HEK293 (cell line): ENCODE results near the gene TYROBP.

Source experiments
- CTCF ChIA-PET: fragments of 350-600 bp; formaldehyde crosslinking; extraction: SDS; loops from one replicate; lab custom pipeline; 2021; ENCODE audit warnings: antibody characterized with exemption; lab: Yijun Ruan, JAX
- POLR2A ChIA-PET: fragments of 300-600 bp; formaldehyde crosslinking; extraction: SDS; loops from one replicate; lab custom pipeline; 2020; ENCODE audit warnings: antibody characterized with exemption, inconsistent platforms; lab: Yijun Ruan, JAX
- H3K27ac ChIP-seq: fragments of 200-500 bp; sonication (Bioruptor generic); 2 replicates; pipeline ENCODE4 v1.5.1; 2014; ENCODE audit warnings: low read depth, low read length, control low read depth, inconsistent platforms; ENCODE audit errors: extremely low read depth
- H3K36me3 ChIP-seq, 2 experiments: fragments of 200-500 bp in 1 of 2; sonication (Bioruptor generic) in 1 of 2; 1 replicate in 1 of 2; 2 replicates in 1 of 2; pipeline ENCODE4 v1.5.1; 2014 to 2017; ENCODE audit warnings: inconsistent platforms in 2 of 2, low read length in 2 of 2; ENCODE audit not compliant: control insufficient read depth in 2 of 2, insufficient read depth in 1 of 2
- H3K4me1 ChIP-seq: fragments of 200-500 bp; sonication (Bioruptor generic); 2 replicates; pipeline ENCODE4 v1.5.1; 2014; ENCODE audit warnings: mild to moderate bottlenecking, low read length, inconsistent platforms; ENCODE audit not compliant: control insufficient read depth, insufficient read depth
- H3K4me3 ChIP-seq: 2 replicates; pipeline ENCODE4 v1.5.1; 2011; ENCODE audit warnings: low read depth, mild to moderate bottlenecking, control low read depth, low read length, moderate library complexity
- H3K9me3 ChIP-seq: fragments of 200-500 bp; sonication (Bioruptor generic); 2 replicates; pipeline ENCODE4 v1.5.1; 2014; ENCODE audit warnings: low read depth, low read length, inconsistent platforms; ENCODE audit not compliant: control insufficient read depth, insufficient read depth
- BCL6B ChIP-seq: fragments of 450-650 bp; formaldehyde crosslinking; IDR thresholded peaks from 2 replicates; pipeline ENCODE4 v1.5.1; 2017; ENCODE audit warnings: missing biosample characterization, missing genetic modification characterization
- GLIS1 ChIP-seq: fragments of 450-650 bp; formaldehyde crosslinking; IDR thresholded peaks from 2 replicates; pipeline ENCODE4 v1.5.1; 2016; ENCODE audit warnings: missing biosample characterization, missing genetic modification characterization
- HOXA7 ChIP-seq: sonication (generic); formaldehyde crosslinking; IDR thresholded peaks from 2 replicates; pipeline ENCODE4 v1.8.1; 2022; ENCODE audit warnings: missing genetic modification reagents, borderline replicate concordance
- KLF17 ChIP-seq: fragments of 450-650 bp; formaldehyde crosslinking; IDR thresholded peaks from 2 replicates; pipeline ENCODE4 v1.5.1; 2016; ENCODE audit warnings: missing biosample characterization, missing genetic modification characterization
- KLF9 ChIP-seq: fragments of 450-650 bp; formaldehyde crosslinking; IDR thresholded peaks from 2 replicates; pipeline ENCODE4 v1.5.1; 2016; ENCODE audit warnings: missing biosample characterization, missing genetic modification characterization, low read depth
- SALL2 ChIP-seq: fragments of 450-650 bp; formaldehyde crosslinking; IDR thresholded peaks from 2 replicates; pipeline ENCODE4 v1.5.0; 2017; ENCODE audit warnings: missing biosample characterization, mild to moderate bottlenecking, missing genetic modification characterization, borderline replicate concordance
- SCRT1 ChIP-seq: fragments of 450-650 bp; formaldehyde crosslinking; IDR thresholded peaks from 2 replicates; pipeline ENCODE4 v1.5.1; 2016; ENCODE audit warnings: missing biosample characterization, missing genetic modification characterization, borderline replicate concordance
- YY1 ChIP-seq: fragments of 450-650 bp; formaldehyde crosslinking; IDR thresholded peaks from 2 replicates; pipeline ENCODE4 v1.5.1; 2018; ENCODE audit warnings: missing biosample characterization, missing genetic modification characterization
- ZBTB44 ChIP-seq: fragments of 450-650 bp; IDR thresholded peaks from 2 replicates; pipeline ENCODE4 v1.5.1; 2018; ENCODE audit warnings: missing biosample characterization, mild to moderate bottlenecking, missing genetic modification characterization
- ZEB2 ChIP-seq: fragments of 450-650 bp; formaldehyde crosslinking; IDR thresholded peaks from 2 replicates; pipeline ENCODE4 v1.5.1; 2016; ENCODE audit warnings: missing biosample characterization, missing genetic modification characterization
- ZNF133 ChIP-seq: fragments of 450-650 bp; formaldehyde crosslinking; IDR thresholded peaks from 2 replicates; pipeline ENCODE4 v1.5.1; 2016; ENCODE audit warnings: missing biosample characterization, missing genetic modification characterization
- ZNF184 ChIP-seq: fragments of 450-650 bp; IDR thresholded peaks from 2 replicates; pipeline ENCODE4 v1.5.1; 2018; ENCODE audit warnings: missing biosample characterization, mild to moderate bottlenecking, missing genetic modification characterization
- ZNF202 ChIP-seq: fragments of 450-650 bp; formaldehyde crosslinking; IDR thresholded peaks from 2 replicates; pipeline ENCODE4 v1.5.1; 2016; ENCODE audit warnings: missing biosample characterization, missing genetic modification characterization, borderline replicate concordance
- ZNF302 ChIP-seq: fragments of 450-650 bp; formaldehyde crosslinking; IDR thresholded peaks from 2 replicates; pipeline ENCODE4 v1.5.1; 2016; ENCODE audit warnings: missing biosample characterization, missing genetic modification characterization, low read depth
- ZNF354C ChIP-seq: fragments of 450-650 bp; formaldehyde crosslinking; IDR thresholded peaks from 2 replicates; pipeline ENCODE4 v1.5.1; 2016; ENCODE audit warnings: missing biosample characterization, missing genetic modification characterization, low read depth, borderline replicate concordance
- ZNF398 ChIP-seq: fragments of 450-650 bp; formaldehyde crosslinking; IDR thresholded peaks from 2 replicates; pipeline ENCODE4 v1.5.1; 2017; ENCODE audit warnings: missing biosample characterization, missing genetic modification characterization
- ZNF426 ChIP-seq: fragments of 450-650 bp; formaldehyde crosslinking; IDR thresholded peaks from 2 replicates; pipeline ENCODE4 v1.5.1; 2017; ENCODE audit warnings: missing biosample characterization, missing genetic modification characterization, mild to moderate bottlenecking, inconsistent platforms, moderate library complexity
- ZNF521 ChIP-seq: fragments of 450-650 bp; formaldehyde crosslinking; IDR thresholded peaks from 2 replicates; pipeline ENCODE4 v1.5.1; 2017; ENCODE audit warnings: missing biosample characterization, mild to moderate bottlenecking, missing genetic modification characterization
- ZNF530 ChIP-seq: fragments of 450-650 bp; formaldehyde crosslinking; IDR thresholded peaks from 2 replicates; pipeline ENCODE4 v1.5.1; 2016; ENCODE audit warnings: low read depth, missing biosample characterization, missing genetic modification characterization
- ZNF555 ChIP-seq: fragments of 450-650 bp; formaldehyde crosslinking; conservative IDR thresholded peaks from 2 replicates; pipeline ENCODE4 v1.5.1; 2017; ENCODE audit warnings: missing biosample characterization, mild to moderate bottlenecking, missing genetic modification characterization, inconsistent platforms
- ZNF692 ChIP-seq: fragments of 450-650 bp; formaldehyde crosslinking; IDR thresholded peaks from 2 replicates; pipeline ENCODE4 v1.5.1; 2016; ENCODE audit warnings: missing biosample characterization, missing genetic modification characterization
- ZNF76 ChIP-seq: fragments of 450-650 bp; formaldehyde crosslinking; IDR thresholded peaks from 2 replicates; pipeline ENCODE4; 2016; ENCODE audit warnings: low read depth, missing biosample characterization, missing genetic modification characterization, borderline replicate concordance
- ZNF768 ChIP-seq: fragments of 450-650 bp; formaldehyde crosslinking; IDR thresholded peaks from 2 replicates; pipeline ENCODE4 v1.5.1; 2018; ENCODE audit warnings: missing biosample characterization, mild to moderate bottlenecking, missing genetic modification characterization
- ZNF776 ChIP-seq: fragments of 450-650 bp; formaldehyde crosslinking; IDR thresholded peaks from 2 replicates; pipeline ENCODE4 v1.5.0; 2017; ENCODE audit warnings: missing biosample characterization, missing genetic modification characterization, borderline replicate concordance
- ZNF843 ChIP-seq: fragments of 450-650 bp; formaldehyde crosslinking; IDR thresholded peaks from 2 replicates; pipeline ENCODE4 v1.5.1; 2016; ENCODE audit warnings: missing biosample characterization, missing genetic modification characterization

Gene TYROBP

GRCh38 chr19:35883882-35884281 lies 24.2 kb downstream of the TYROBP start:
- CTCF ChIA-PET, result interaction anchor here (0.5 to 8.8 kb wide), 14 partner anchors 9 to 1172 kb away, joined by 3 to 185 read pairs (median 4); no protein-coding TSS in a partner anchor
- no peak overlapping the region; the same call in 1 of the 2 replicates for H3K27ac ChIP-seq
- no peaks in the 10 kb centered on the region; the same call in 1 of the 2 replicates for H3K9me3 ChIP-seq
- POLR2A ChIA-PET, result interaction anchor here (0.7 to 4.4 kb wide), 7 partner anchors 9 to 528 kb away, joined by 3 to 23 read pairs (median 6); partner anchors contain the start of genes APLP1 and NFKBID
- H3K4me1 ChIP-seq, result peaks cover 7% of the 10 kb centered on the region
- H3K4me3 ChIP-seq, result no peak overlapping the region
- H3K36me3 ChIP-seq, result peaks cover 18 to 19% of the 10 kb centered on the region in 2 experiments
- TF ChIP-seq ZNF521, result no peak
- no peak for TF ChIP-seq HOXA7 (CRISPR knock-in tag)
- TF ChIP-seq ZNF76, result no peak
- peak; percentile 48; the same call in 1 of the 2 replicates for TF ChIP-seq ZEB2 (tag by site-specific recombination)

GRCh38 chr19:35882114-35882832 lies 25.8 kb downstream of the TYROBP start:
- Histone ChIP-seq H3K4me1 (peaks cover 7% of the 10 kb centered on the region), H3K27ac (no peak overlapping the region), H3K36me3 (peaks cover 6 to 9% of the 10 kb centered on the region in 2 experiments; a peak in 2 of 3 replicates), H3K4me3 (no peak overlapping the region), H3K9me3 (no peaks in the 10 kb centered on the region; the same call in 1 of the 2 replicates)
- CTCF ChIA-PET, result interaction anchor here (0.5 to 8.8 kb wide), 35 partner anchors 10 to 1113 kb away, joined by 3 to 185 read pairs (median 5); partner anchors contain the start of gene SYNE4
- POLR2A ChIA-PET, result interaction anchor here (1.0 to 4.4 kb wide), 2 partner anchors 12 to 49 kb away, joined by 3 to 23 read pairs; no protein-coding TSS in a partner anchor
- TF ChIP-seq ZNF398 (tag by site-specific recombination), result no peak
- TF ChIP-seq ZNF843 (tag by site-specific recombination), result 0 out of 2 replicates have a peak, but pooled peaks have one; percentile 33
- TF ChIP-seq SCRT1 (tag by site-specific recombination), result 0 out of 2 replicates have a peak, but pooled peaks have one; percentile 64
- TF ChIP-seq ZNF184 (tag by site-specific recombination), result no peak
- peak; percentile 83 for TF ChIP-seq ZNF692 (tag by site-specific recombination)
- no peak for TF ChIP-seq SALL2 (tag by site-specific recombination)
- peak; percentile 100 for TF ChIP-seq ZNF202 (tag by site-specific recombination)
- peak; percentile 52; the same call in 1 of the 2 replicates for TF ChIP-seq ZNF768 (tag by site-specific recombination)
- no peak for TF ChIP-seq ZNF776
- TF ChIP-seq YY1 (tag by site-specific recombination), result no peak
- TF ChIP-seq ZNF530 (tag by site-specific recombination), result peak; percentile 98
- peak; percentile 100 for TF ChIP-seq ZNF555
- peak; percentile 50; the same call in 1 of the 2 replicates for TF ChIP-seq KLF9
- no peak for TF ChIP-seq BCL6B
- TF ChIP-seq KLF17 (tag by site-specific recombination), result no peak
- TF ChIP-seq GLIS1 (tag by site-specific recombination), result peak; percentile 67; the same call in 1 of the 2 replicates
- no peak for TF ChIP-seq ZNF521
- no peak for TF ChIP-seq ZNF133 (tag by site-specific recombination)
- TF ChIP-seq ZNF354C (tag by site-specific recombination), result peak; percentile 100
- TF ChIP-seq ZNF302 (tag by site-specific recombination), result peak; percentile 82; the same call in 1 of the 2 replicates
- TF ChIP-seq ZBTB44 (tag by site-specific recombination), result peak; percentile 74; the same call in 1 of the 2 replicates
- peak; percentile 100 for TF ChIP-seq ZNF426 (tag by site-specific recombination)
